Activated CD8-positive, alpha-beta memory T cell treated with anti-CD3 and anti-CD28 coated beads, Interleukin-2, amount 50 U/mL, for 1 hour (primary cell): ENCODE results near the gene CBLN3.

Experiments used
- DNase-seq: peaks from one replicate; pipeline ENCODE4 v3.0.0-alpha.2; 2020; ENCODE audit errors: extremely low read depth

CBLN3 gene

GRCh38 chr14:24382064-24382371, 47.5 kb downstream of the CBLN3 start:
- DNase-seq: no peak

- no peak for DNase-seq
These were observed 48.0 kb downstream of the CBLN3 start for GRCh38 chr14:24381363-24382063.

DNA sequence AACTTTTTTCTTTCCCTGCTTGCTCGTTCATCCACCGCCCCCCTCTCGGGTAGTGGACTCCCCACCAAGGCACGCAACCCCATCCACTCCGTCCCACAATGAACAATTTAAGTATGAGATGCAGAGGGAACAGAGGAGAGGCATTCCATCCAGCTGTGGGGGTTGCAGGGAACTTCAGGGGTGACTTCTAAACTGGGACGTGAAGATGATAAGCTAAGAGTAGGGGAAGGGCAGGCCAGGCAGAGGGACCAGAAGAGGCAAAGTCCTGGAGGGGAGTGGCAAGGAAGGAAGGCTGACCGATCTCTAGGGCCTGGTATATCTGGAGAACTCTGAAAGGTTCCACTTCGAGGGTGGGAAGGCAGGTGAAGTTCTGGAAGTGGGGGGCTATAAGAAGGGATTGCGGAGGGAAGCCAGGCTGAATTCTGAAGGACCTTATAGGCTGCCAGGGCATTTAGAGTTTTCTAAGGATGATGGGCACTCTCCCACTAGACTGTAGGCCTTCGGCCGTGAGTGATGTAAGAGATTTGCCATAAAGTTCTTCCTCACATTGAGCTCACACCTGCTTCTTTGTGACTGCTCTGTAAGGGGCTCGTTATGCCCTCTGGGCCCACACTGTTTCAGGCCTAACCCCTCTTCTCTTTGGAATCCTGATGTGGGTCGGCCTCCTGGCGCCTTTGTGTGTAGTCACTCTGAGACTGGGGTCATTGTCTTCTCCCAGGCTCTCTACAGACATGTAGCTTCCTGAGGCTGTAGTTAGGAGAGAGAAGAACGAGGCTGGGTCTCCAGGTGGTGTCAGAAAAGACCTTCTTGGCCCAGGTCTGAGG, 49.3 kb downstream of the CBLN3 start:
- no peak for DNase-seq

DNA sequence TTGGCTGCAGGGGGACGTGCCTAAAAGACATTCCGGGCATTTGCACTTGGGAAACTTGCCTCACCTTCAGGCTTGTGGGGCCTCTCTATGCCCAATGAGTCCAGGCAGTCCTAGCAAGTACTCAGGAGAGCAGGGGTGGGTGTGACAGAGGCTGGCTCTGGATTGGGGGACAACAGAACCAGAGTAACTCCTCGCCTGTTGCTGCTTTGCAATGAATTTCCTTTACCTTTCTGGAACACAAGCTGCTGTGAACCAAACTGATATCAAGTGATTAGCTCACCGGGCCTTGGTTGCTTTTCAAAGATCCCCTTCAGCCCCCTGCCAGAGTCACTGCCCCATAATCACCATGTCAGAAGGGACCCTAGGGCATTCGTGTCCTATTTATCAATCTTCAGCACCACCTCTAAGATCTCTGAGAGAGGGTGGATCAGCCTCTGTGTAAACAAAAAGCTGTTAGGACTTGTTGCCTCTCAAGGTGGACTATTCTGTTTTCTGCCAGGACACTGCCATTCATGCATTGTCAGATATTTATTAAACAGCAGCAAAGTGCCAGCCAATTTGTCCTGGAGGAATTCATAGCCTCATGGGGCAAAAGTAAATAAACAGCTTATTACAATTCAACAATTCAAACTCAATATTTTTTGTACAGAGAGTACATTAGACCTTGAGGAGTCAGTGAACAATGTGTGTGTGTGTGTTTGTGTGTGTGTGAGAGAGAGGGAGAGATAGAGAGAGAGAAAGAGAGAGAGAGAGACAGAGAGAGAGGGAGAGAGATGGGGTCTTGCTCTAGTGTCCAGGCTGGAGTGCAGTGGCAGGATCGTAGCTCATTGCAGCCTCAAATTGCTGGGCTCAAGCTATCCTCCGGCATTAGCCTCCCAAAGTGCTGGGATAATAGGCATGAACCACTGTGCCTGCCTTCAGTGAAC, 50.2 kb downstream of the CBLN3 start:
- no peak for DNase-seq

DNA sequence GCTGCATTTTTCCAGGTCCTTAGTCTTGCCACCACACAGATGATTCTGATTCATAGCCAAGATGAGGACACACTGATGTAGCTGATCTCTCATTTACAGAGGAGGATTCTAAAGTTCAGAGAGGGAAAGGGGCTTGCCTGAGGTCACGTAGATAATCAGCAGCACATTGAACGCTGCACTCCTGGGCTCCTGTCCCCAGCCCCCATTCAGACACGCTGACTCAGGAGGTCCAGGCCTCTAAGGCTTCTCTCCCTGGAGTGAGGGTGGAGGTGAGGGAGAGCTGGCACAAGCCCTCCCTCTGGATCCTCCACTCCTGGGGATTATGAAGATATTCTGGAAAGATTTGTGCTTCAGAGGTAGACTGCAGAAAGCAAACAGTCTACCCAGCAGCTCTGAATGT, 51.1 kb downstream of the CBLN3 start:
- no peak for DNase-seq

DNA sequence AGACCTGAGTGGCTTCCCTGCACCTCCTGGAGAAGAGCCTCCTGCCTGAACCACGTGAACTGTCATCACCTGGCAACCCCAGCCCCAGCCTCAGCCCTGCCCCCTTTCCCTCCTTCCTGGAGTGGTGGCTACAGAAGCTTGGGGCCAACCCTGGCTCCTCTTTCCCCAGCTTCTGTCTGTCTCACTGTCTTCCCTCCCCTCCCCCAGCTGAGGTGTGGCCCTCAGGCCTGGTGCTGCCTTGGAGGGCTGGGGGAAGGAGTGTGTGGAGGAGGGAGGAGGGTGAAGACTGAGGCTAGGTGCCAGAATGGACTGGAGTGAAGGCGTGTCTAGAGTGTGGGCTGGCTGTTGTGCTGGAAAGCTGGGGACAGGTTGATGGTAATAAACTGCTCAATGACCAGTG, 51.8 kb downstream of the CBLN3 start:
- no peak for DNase-seq

DNA sequence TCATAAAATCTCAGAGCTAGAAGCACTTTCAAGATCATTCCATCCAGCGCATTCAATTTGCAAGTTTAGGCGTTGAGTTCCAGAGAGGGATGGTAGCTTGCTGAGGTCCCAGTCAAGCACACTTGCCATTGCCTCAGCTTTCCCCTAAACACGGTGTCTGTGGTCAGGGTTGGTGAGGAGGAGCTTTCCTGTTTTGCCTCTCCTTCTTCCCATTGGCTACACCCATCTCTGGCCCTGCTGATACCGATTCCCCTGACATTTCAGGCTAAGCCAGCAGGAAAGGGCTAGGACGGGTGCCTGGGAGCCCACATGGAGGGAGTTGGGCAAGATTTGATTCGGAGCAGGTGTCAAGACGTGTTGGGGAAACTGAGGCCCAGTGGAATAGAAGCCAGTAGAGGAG, 52.3 kb downstream of the CBLN3 start:
- no peak for DNase-seq
